GM12891 (cell line): ENCODE measurements around the gene HHIP.

Experiments used
- POLR2A ChIP-seq: IDR thresholded peaks from 2 replicates; pipeline ENCODE4 v1.6.1; 2011; ENCODE audit warnings: low read depth, low read length, control low read depth
- POLR2AphosphoS5 ChIP-seq: IDR thresholded peaks from 2 replicates; pipeline ENCODE4 v1.6.1; 2011; ENCODE audit warnings: low read depth, low read length, control low read depth

- TF ChIP-seq POLR2A (no peak), POLR2AphosphoS5 (no peak)
Observed at GRCh38 chr4:144611850-144612249, 34.1 kb upstream of the HHIP start.
